H1 (cell line): Measurements from ENCODE around the gene CCSER2. TPM values are rescaled to one million over a fixed set of nuclear protein-coding genes. Genes with fewer than 3 reads are reported as not detected.

ENCODE experiments used
- CTCF ChIA-PET: fragments of 300-600 bp; sonication (Branson Sonifier 250); formaldehyde crosslinking; loops from one replicate; lab custom pipeline; 2021; ENCODE audit not compliant: partially characterized antibody; lab: Charles Lee
- POLR2A ChIA-PET: fragments of 300-600 bp; sonication (Branson Sonifier 250); formaldehyde crosslinking; loops from one replicate; lab custom pipeline; 2021; ENCODE audit warnings: inconsistent platforms; ENCODE audit not compliant: partially characterized antibody; lab: Charles Lee
- DNase-seq, 2 experiments: peaks; one replicate each; pipeline versions ENCODE4 v3.0.0 to v3.0.0-alpha.2; 2010 to 2022; ENCODE audit warnings: low spot score in 2 of 2, low read depth in 1 of 2, mixed read lengths in 1 of 2
- FAIRE-seq: peaks from 2 replicates; lab custom pipeline; 2011; peaks lifted over from hg19 to GRCh38; lab: Jason Lieb, UNC
- H2AFZ ChIP-seq: 2 replicates; pipeline ENCODE4 v1.8.1; 2012; ENCODE audit warnings: low read length, inconsistent platforms
- H2AK5ac ChIP-seq: 2 replicates; pipeline ENCODE4 v1.6.1; 2013; ENCODE audit warnings: low read depth, low read length
- H2BK120ac ChIP-seq: replicated peaks from 2 replicates; pipeline ENCODE3; 2013; ENCODE audit warnings: low read depth, low read length, inconsistent platforms
- H2BK12ac ChIP-seq: 2 replicates; pipeline ENCODE4 v1.6.1; 2013; ENCODE audit warnings: low read depth, low read length
- H2BK15ac ChIP-seq: 2 replicates; pipeline ENCODE4 v1.6.1; 2013; ENCODE audit warnings: low read length
- H2BK20ac ChIP-seq: 2 replicates; pipeline ENCODE4 v1.6.1; 2013; ENCODE audit warnings: low read length
- H2BK5ac ChIP-seq: 2 replicates; pipeline ENCODE4 v1.6.1; 2013; ENCODE audit warnings: low read depth, low read length
- H3K14ac ChIP-seq: 2 replicates; pipeline ENCODE4 v1.6.1; 2013; ENCODE audit warnings: inconsistent platforms; ENCODE audit not compliant: insufficient read length
- H3K18ac ChIP-seq: 2 replicates; pipeline ENCODE4 v1.6.1; 2013; ENCODE audit warnings: low read length; ENCODE audit errors: extremely low read depth
- H3K23ac ChIP-seq: 2 replicates; pipeline ENCODE4 v1.6.1; 2013; ENCODE audit warnings: inconsistent platforms; ENCODE audit not compliant: insufficient read length
- H3K23me2 ChIP-seq: 2 replicates; pipeline ENCODE4 v1.6.1; 2013; ENCODE audit warnings: low read depth, low read length
- H3K27ac ChIP-seq: 2 replicates; pipeline ENCODE4 v1.6.1; 2011; ENCODE audit warnings: low read depth, low read length, inconsistent platforms
- H3K27me3 ChIP-seq, 4 experiments: replicated peaks in 1 of 4; 1 replicate in 1 of 4; 2 replicates in 3 of 4; pipeline versions ENCODE4 v1.6.1 to v1.8.1; 2011 to 2013; ENCODE audit warnings: low read length in 3 of 4, mild to moderate bottlenecking in 3 of 4, inconsistent platforms in 2 of 4, mixed read lengths in 2 of 4, moderate library complexity in 1 of 4; ENCODE audit not compliant: control insufficient read depth in 3 of 4, insufficient read depth in 3 of 4; ENCODE audit errors: extremely low read depth in 1 of 4
- H3K36me3 ChIP-seq, 4 experiments: 2 replicates each; pipeline versions ENCODE4 v1.6.1 to v1.8.1; 2011 to 2013; ENCODE audit warnings: mild to moderate bottlenecking in 4 of 4, low read length in 3 of 4, moderate library complexity in 2 of 4, control low read depth in 1 of 4, inconsistent platforms in 1 of 4; ENCODE audit not compliant: insufficient read depth in 4 of 4, control insufficient read depth in 2 of 4
- H3K4ac ChIP-seq: replicated peaks from 2 replicates; pipeline ENCODE3; 2013; ENCODE audit warnings: low read length, low read depth, mixed read lengths, inconsistent platforms; ENCODE audit not compliant: insufficient read length
- H3K4me1 ChIP-seq, 4 experiments: replicated peaks in 1 of 4; 1 replicate in 1 of 4; 2 replicates in 3 of 4; pipeline versions ENCODE4 v1.6.1 to v1.8.1; 2011 to 2013; ENCODE audit warnings: low read length in 3 of 4, inconsistent platforms in 2 of 4, mixed read lengths in 1 of 4; ENCODE audit not compliant: insufficient read depth in 4 of 4, control insufficient read depth in 3 of 4
- H3K4me2 ChIP-seq, 2 experiments: 2 replicates each; pipeline versions ENCODE4 v1.6.1 to v1.8.1; 2011 to 2013; ENCODE audit warnings: low read depth in 2 of 2, low read length in 2 of 2, control low read depth in 1 of 2, inconsistent platforms in 1 of 2, mild to moderate bottlenecking in 1 of 2; ENCODE audit not compliant: insufficient read depth in 1 of 2
- H3K4me3 ChIP-seq, 4 experiments: fragments of 200-600, 300-600 bp in 1 of 4; sonication (generic), shearing (Covaris generic), sonication (Bioruptor Twin) in 1 of 4; 2 replicates each; pipeline versions ENCODE4 v1.5.1 to v1.8.1; 2011 to 2016; ENCODE audit warnings: low read length in 4 of 4, low read depth in 3 of 4, control low read depth in 2 of 4, inconsistent platforms in 2 of 4, mild to moderate bottlenecking in 2 of 4, mixed read lengths in 1 of 4, moderate library complexity in 1 of 4; ENCODE audit not compliant: insufficient read depth in 2 of 4; ENCODE audit errors: extremely low read depth in 1 of 4
- H3K56ac ChIP-seq: replicated peaks from 2 replicates; pipeline ENCODE3; 2013; ENCODE audit warnings: low read depth, mild to moderate bottlenecking, mixed read lengths, low read length, inconsistent platforms; ENCODE audit not compliant: insufficient read length
- H3K79me1 ChIP-seq: 2 replicates; pipeline ENCODE4 v1.6.1; 2013; ENCODE audit warnings: low read depth, low read length, control low read depth
- H3K79me2 ChIP-seq, 2 experiments: 2 replicates each; pipeline versions ENCODE4 v1.6.1 to v1.8.1; 2012 to 2013; ENCODE audit warnings: low read length in 2 of 2, mild to moderate bottlenecking in 2 of 2, inconsistent platforms in 1 of 2; ENCODE audit not compliant: insufficient read depth in 2 of 2, control insufficient read depth in 1 of 2
- H3K9ac ChIP-seq, 4 experiments: replicated peaks in 1 of 4; 1 replicate in 1 of 4; 2 replicates in 3 of 4; pipeline versions ENCODE4 v1.6.1 to v1.8.1; 2011 to 2013; ENCODE audit warnings: low read depth in 3 of 4, low read length in 3 of 4, control low read depth in 2 of 4, mild to moderate bottlenecking in 2 of 4, moderate library complexity in 2 of 4, inconsistent platforms in 1 of 4; ENCODE audit errors: extremely low read depth in 1 of 4
- H3K9me3 ChIP-seq, 2 experiments: 2 replicates each; pipeline versions ENCODE4 v1.6.1 to v1.8.1; 2012 to 2013; ENCODE audit warnings: mild to moderate bottlenecking in 2 of 2, moderate library complexity in 2 of 2, control low read depth in 1 of 2, inconsistent platforms in 1 of 2, low read depth in 1 of 2, low read length in 1 of 2, mixed read lengths in 1 of 2; ENCODE audit not compliant: insufficient read depth in 2 of 2
- H4K20me1 ChIP-seq, 2 experiments: replicated peaks in 1 of 2; 2 replicates each; pipeline versions ENCODE3 to v1.8.1; 2011 to 2013; ENCODE audit warnings: inconsistent platforms in 2 of 2, low read length in 2 of 2, mild to moderate bottlenecking in 1 of 2; ENCODE audit not compliant: insufficient read depth in 2 of 2, control insufficient read depth in 1 of 2
- H4K5ac ChIP-seq: 2 replicates; pipeline ENCODE4 v1.6.1; 2013; ENCODE audit warnings: low read length, low read depth, mixed read lengths, inconsistent platforms; ENCODE audit not compliant: insufficient read length
- H4K8ac ChIP-seq: 2 replicates; pipeline ENCODE4 v1.8.0; 2013; ENCODE audit warnings: mild to moderate bottlenecking, moderate library complexity, low read length, inconsistent platforms; ENCODE audit not compliant: insufficient read depth; ENCODE audit errors: extremely low read depth
- H4K91ac ChIP-seq: replicated peaks from 2 replicates; pipeline ENCODE3; 2013; ENCODE audit warnings: low read length, mixed read lengths, inconsistent platforms; ENCODE audit not compliant: insufficient read length
- SP1 ChIP-seq: IDR thresholded peaks from 2 replicates; pipeline ENCODE4 v1.6.1; 2011; ENCODE audit warnings: low read depth, low read length
- TBP ChIP-seq: IDR thresholded peaks from 2 replicates; pipeline ENCODE4 v1.6.1; 2011; ENCODE audit warnings: low read depth, low read length, improper control_type of control experiment
- TEAD4 ChIP-seq: IDR thresholded peaks from 2 replicates; pipeline ENCODE4 v1.6.1; 2012; ENCODE audit warnings: low read depth, low read length, inconsistent platforms, mixed read lengths
- WGBS, 2 experiments: shearing (Covaris generic) in 1 of 2; methylation state at CpG; one replicate each; pipeline versions ENCODE4 v1.1.6 to v1.1.7; 2013 to 2015; ENCODE audit warnings: low lambda C conversion rate in 2 of 2, mixed read lengths in 2 of 2, inconsistent platforms in 1 of 2, low coverage in 1 of 2, missing lambda C conversion rate in 1 of 2; ENCODE audit not compliant: insufficient replicate concordance in 2 of 2, insufficient coverage in 1 of 2, insufficient read length in 1 of 2; ENCODE audit errors: extremely low coverage in 1 of 2, missing lambda C conversion rate in 1 of 2; 5-methylcytosine and 5-hydroxymethylcytosine counted together
- polyA plus RNA-seq, 7 experiments: library from polyadenylated mRNA; depleted of rRNA in 3 of 7; stranded (reverse) in 5 of 7; unstranded in 2 of 7; fragments of >200 nt in 5 of 7; fragments of 200-250 nt in 2 of 7; gene quantifications; 1 replicate in 5 of 7; 2 replicates in 1 of 7; 4 replicates in 1 of 7; pipeline versions ENCODE4 v1.2.1 to v1.2.3, GENCODE V29; 2011 to 2013; ENCODE audit warnings: missing spikeins in 2 of 7, mixed read lengths in 2 of 7
- total RNA-seq: library from RNA; stranded (reverse); fragmentation: NEBNext Ultra II Directional; extraction: Animal tissue kit (Norgen Biotek cat#: 25700); gene quantifications from 2 replicates; pipeline ENCODE4 v1.2.1, GENCODE V29; 2021

Gene CCSER2
- total and polyA plus RNA-seq, 2 of the 8 experiments (the other 6 are each of a cell fraction or from before 2014, with no cell fraction given) = 6.9 to 30.5 TPM

- Histone ChIP-seq H3K36me3 (no peaks in the 10 kb centered on the region), H3K27me3 (no peaks in the 10 kb centered on the region), H3K4me2 (no peak overlapping the region), H2BK120ac (no peak overlapping the region), H2BK20ac (no peak overlapping the region), H3K56ac (no peak overlapping the region), H2AK5ac (no peak overlapping the region), H3K79me2 (peaks cover 0 to 82% of the 10 kb centered on the region in 2 experiments; a peak in 3 of 4 replicates), H3K9ac (no peak overlapping the region; a peak in 1 of 7 replicates), H2BK15ac (no peak overlapping the region), H4K20me1 (peaks cover 0 to 2% of the 10 kb centered on the region in 2 experiments), H3K23ac (no peak overlapping the region), H3K23me2 (no peaks in the 10 kb centered on the region), H2BK12ac (no peak overlapping the region; the same call in 1 of the 2 replicates), H2AFZ (no peak overlapping the region), H3K4me1 (peaks cover 0 to 14% (median 8%) of the 10 kb centered on the region in 4 experiments; a peak in 4 of 7 replicates), H3K14ac (no peak overlapping the region), H3K4me3 (no peak overlapping the region), H4K8ac (no peak overlapping the region), H3K9me3 (no peaks in the 10 kb centered on the region), H3K27ac (no peak overlapping the region), H3K4ac (no peak overlapping the region), H4K91ac (no peak overlapping the region), H3K79me1 (peaks cover 2% of the 10 kb centered on the region; the same call in 1 of the 2 replicates), H3K18ac (peak overlapping the region; percentile 10; the same call in 1 of the 2 replicates), H4K5ac (no peak overlapping the region), H2BK5ac (no peak overlapping the region)
- no peak for DNase-seq
- 83% methylated on average over 7 of the region's 9 CpGs; no CpG with 5 or more reads in 1 of the 2 experiments for WGBS, 2 experiments
- POLR2A ChIA-PET = no interaction called here
- FAIRE-seq = no peak
- CTCF ChIA-PET = interaction anchor here (0.6 to 4.0 kb wide), 12 partner anchors 10 to 378 kb away, joined by 3 to 31 read pairs (median 4); no protein-coding TSS in a partner anchor
- TF ChIP-seq TBP = no peak
- TF ChIP-seq SP1 = no peak
- TF ChIP-seq TEAD4 = no peak
Observed at GRCh38 chr10:84340632-84341537, 12.5 kb downstream of the CCSER2 start.
